ACC112 (cell line): ENCODE data around the gene RHOB.
"Not testable (repeated sequence)": the region's sequence is repeated elsewhere in the genome, so short reads cannot be mapped to it uniquely, and the experiment has no call there.

Experiments
- H2AFZ ChIP-seq: fragments of 200-600 bp; sonication (generic); one replicate; pipeline ENCODE4 v1.6.0; 2017; ENCODE audit warnings: antibody characterized with exemption, low read length; ENCODE audit not compliant: unreplicated experiment
- H3K27ac ChIP-seq: fragments of 200-600 bp; sonication (generic); 2 replicates; pipeline ENCODE4 v1.5.1; 2014; ENCODE audit warnings: low read depth, mild to moderate bottlenecking, antibody characterized with exemption, low read length, moderate library complexity
- H3K27me3 ChIP-seq: fragments of 200-600 bp; sonication (generic); 2 replicates; pipeline ENCODE4 v1.6.1; 2014; ENCODE audit warnings: mild to moderate bottlenecking, antibody characterized with exemption, low read length, moderate library complexity, mixed read lengths; ENCODE audit not compliant: insufficient read depth
- H3K36me3 ChIP-seq: fragments of 200-600 bp; sonication (generic); 2 replicates; pipeline ENCODE4 v1.6.1; 2016; ENCODE audit warnings: mild to moderate bottlenecking, antibody characterized with exemption, low read length, moderate library complexity, mixed read lengths; ENCODE audit not compliant: insufficient read depth
- H3K4me1 ChIP-seq: fragments of 200-600 bp; sonication (generic); one replicate; pipeline ENCODE4 v1.6.1; 2016; ENCODE audit warnings: low read length, mixed read lengths; ENCODE audit not compliant: insufficient read depth, unreplicated experiment, control insufficient read depth
- H3K4me3 ChIP-seq: fragments of 200-600 bp; sonication (generic); 2 replicates; pipeline ENCODE4 v1.5.1; 2014; ENCODE audit warnings: mild to moderate bottlenecking, low read depth, low read length
- H3K79me2 ChIP-seq: fragments of 200-600 bp; sonication (generic); one replicate; pipeline ENCODE4 v1.6.0; 2016; ENCODE audit warnings: low read length; ENCODE audit not compliant: control insufficient read depth, unreplicated experiment, insufficient read depth

The RHOB gene

GRCh38 chr2:20454036-20454981 lies 7.4 kb downstream of the RHOB start:
- no peaks in the 10 kb centered on the region for H3K27me3 ChIP-seq
- H3K79me2 ChIP-seq, result peaks cover 6% of the 10 kb centered on the region
- H3K27ac ChIP-seq, result no peak overlapping the region
- H3K36me3 ChIP-seq, result no peaks in the 10 kb centered on the region; the same call in 1 of the 2 replicates
- no peak overlapping the region for H3K4me3 ChIP-seq
- peaks cover 19% of the 10 kb centered on the region for H3K4me1 ChIP-seq
- H2AFZ ChIP-seq, result no peak overlapping the region

DNA sequence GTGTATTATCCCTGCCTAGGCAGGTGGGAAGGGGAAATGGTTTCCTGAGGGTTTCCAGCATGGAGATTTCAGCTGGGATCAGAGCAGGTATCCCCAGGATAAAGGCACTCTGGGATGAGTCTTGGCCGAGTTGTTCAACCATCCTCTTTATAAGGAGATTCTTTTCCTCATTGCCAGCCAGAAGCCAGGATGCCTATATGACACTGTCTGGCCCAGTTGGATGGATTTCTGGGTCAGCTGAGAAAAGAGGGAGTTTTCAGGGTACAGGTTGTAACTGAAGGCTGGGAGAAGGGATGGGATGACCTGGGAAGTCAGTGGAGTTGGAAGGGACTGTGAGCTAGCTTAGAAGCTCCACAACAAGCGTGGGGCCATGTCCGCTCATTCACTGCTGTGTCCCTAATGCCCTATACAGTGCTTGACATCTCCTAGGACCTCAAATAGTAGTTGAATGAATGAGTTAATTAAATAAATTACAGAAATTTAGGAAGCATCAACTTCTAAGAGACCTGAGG lies 8.3 kb downstream of the RHOB start:
- H3K4me3 ChIP-seq, result no peak overlapping the region
- H2AFZ ChIP-seq, result no peak overlapping the region
- no peaks in the 10 kb centered on the region for H3K36me3 ChIP-seq
- H3K79me2 ChIP-seq, result no peaks in the 10 kb centered on the region
- H3K27ac ChIP-seq, result no peak overlapping the region
- peaks cover 13% of the 10 kb centered on the region for H3K4me1 ChIP-seq
- H3K27me3 ChIP-seq, result no peaks in the 10 kb centered on the region

DNA sequence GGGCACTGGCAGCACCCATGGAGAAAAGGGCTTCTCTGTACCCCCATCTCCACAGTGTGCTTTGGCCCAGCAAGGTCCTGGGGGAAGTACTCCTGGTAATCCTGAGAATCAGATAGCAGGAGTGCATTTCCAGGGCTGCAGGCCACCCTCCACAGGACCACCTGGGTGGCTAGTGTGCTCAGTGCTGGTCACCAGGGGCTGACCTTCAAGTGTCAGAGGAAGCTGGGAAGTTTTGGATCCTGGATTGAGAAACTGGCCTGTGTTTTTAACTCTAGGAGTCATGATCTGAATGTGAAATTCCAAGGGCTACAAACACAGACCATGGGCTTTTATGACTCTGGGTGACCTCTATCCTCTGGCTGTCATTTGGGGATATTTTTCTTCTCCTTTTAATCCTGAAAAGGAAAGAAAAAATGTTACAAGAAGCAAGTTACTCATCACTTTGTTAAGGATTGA lies 9.3 kb downstream of the RHOB start:
- no peaks in the 10 kb centered on the region for H3K27me3 ChIP-seq
- no peak overlapping the region for H3K4me3 ChIP-seq
- H3K79me2 ChIP-seq, result no peaks in the 10 kb centered on the region
- no peak overlapping the region for H2AFZ ChIP-seq
- no peak overlapping the region for H3K27ac ChIP-seq
- peaks cover 3% of the 10 kb centered on the region for H3K4me1 ChIP-seq
- no peaks in the 10 kb centered on the region for H3K36me3 ChIP-seq

DNA sequence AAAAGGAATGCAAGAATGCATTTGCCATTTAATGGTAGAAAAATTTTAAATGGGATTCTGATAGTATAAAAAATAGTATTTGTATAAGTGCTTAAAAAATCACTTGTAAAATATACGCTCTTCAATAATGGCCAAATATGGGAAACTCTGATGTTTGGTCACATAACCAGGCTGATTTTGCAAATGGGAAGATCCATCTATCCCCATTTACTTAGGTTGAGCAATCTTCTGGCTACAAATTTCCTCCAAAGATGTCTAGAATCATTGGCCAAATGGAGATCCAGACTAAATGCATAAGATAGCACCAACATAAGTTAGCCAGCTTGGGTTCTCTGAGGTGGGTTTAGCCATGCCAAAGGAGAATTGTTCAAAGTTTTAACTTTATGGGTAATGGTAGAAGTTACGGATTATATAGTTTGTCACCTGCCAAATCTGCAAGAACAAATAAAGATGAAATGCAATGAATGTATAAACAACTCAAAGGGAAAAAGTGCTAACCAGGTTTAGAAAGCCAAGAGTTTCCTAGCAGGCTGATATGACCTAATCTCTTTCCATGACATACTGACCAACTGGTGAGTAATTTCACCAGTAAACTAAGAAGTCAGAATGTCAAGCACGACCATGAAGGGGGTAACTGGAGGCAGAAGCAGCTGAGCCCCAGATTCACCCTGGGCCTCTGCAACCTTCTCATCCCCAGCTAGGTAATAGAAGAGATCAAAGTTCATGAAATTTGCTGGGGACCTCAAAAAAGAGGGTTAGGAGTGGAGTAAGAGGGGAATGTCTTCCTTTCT lies 10.0 kb downstream of the RHOB start:
- H3K79me2 ChIP-seq, result no peaks in the 10 kb centered on the region
- H3K4me3 ChIP-seq, result no peak overlapping the region
- H3K27me3 ChIP-seq, result no peaks in the 10 kb centered on the region
- no peaks in the 10 kb centered on the region for H3K36me3 ChIP-seq
- no peak overlapping the region for H2AFZ ChIP-seq
- H3K27ac ChIP-seq, result no peak overlapping the region
- H3K4me1 ChIP-seq, result no peaks in the 10 kb centered on the region

- H3K4me1 ChIP-seq, result no peaks in the 10 kb centered on the region
- no peak overlapping the region for H2AFZ ChIP-seq
- no peak overlapping the region for H3K27ac ChIP-seq
- H3K27me3 ChIP-seq, result no peaks in the 10 kb centered on the region
- H3K4me3 ChIP-seq, result no peak overlapping the region
- no peaks in the 10 kb centered on the region for H3K36me3 ChIP-seq
- no peaks in the 10 kb centered on the region for H3K79me2 ChIP-seq
Observed at GRCh38 chr2:20457661-20458630, 11.1 kb downstream of the RHOB start.

- not testable (repeated sequence) for H3K4me3 ChIP-seq, H3K79me2 ChIP-seq, H3K27ac ChIP-seq, H3K27me3 ChIP-seq, H3K4me1 ChIP-seq, H3K36me3 ChIP-seq, H2AFZ ChIP-seq
Observed at GRCh38 chr2:20458737-20459484, 12.0 kb downstream of the RHOB start.

DNA sequence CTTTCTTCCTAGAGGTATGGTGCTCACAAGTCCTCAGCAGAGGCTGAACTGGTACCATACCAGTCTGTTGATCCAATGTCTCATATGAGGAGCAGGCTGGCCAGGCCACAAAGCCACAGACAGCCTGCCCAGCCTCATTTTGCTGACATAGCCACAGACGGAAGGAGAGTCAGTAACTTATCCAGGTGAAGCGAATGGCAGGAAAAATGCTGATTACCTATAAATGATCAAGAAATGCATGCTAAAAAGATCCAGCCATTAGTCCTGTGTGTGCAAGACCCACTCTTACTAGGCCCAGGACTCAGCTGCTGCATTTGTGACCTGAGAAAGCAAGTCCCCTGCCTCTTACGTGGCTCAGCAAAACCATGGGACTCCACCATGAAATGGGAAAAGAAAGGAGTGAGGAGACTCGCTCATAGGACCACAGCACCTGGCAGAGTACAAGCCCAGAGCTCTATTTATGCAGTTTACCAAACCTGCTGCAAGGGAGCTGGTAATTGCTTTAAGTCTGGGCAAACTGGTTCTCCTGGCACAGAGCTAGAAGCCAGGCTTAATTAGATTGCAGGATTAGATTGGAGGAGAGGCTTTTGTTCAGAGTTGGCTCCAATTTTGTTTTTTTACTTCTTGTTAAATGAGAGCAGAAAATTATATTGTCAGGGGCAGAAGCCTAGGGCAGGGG lies 19.0 kb downstream of the RHOB start:
- no peaks in the 10 kb centered on the region for H3K27me3 ChIP-seq
- H3K36me3 ChIP-seq, result no peaks in the 10 kb centered on the region
- no peak overlapping the region for H3K27ac ChIP-seq
- H3K4me3 ChIP-seq, result no peak overlapping the region
- peaks cover 15% of the 10 kb centered on the region for H3K4me1 ChIP-seq
- no peak overlapping the region for H2AFZ ChIP-seq
- H3K79me2 ChIP-seq, result no peaks in the 10 kb centered on the region

GRCh38 chr2:20467789-20468548 lies 21.1 kb downstream of the RHOB start:
- Histone ChIP-seq H3K4me3 (no peak overlapping the region), H2AFZ (no peak overlapping the region), H3K27ac (no peak overlapping the region), H3K79me2 (no peaks in the 10 kb centered on the region), H3K4me1 (peaks cover 15% of the 10 kb centered on the region), H3K27me3 (no peaks in the 10 kb centered on the region), H3K36me3 (no peaks in the 10 kb centered on the region)
